Neural cell (in vitro differentiated cells): ENCODE results near the gene SMC3. TPM values are rescaled to one million over a fixed set of nuclear protein-coding genes. Genes with fewer than 3 reads are reported as not detected.

ENCODE experiments used
- H2AFZ ChIP-seq: fragments of 200-600, 300-800 bp; sonication (generic), shearing (Covaris generic); 2 replicates; pipeline ENCODE4 v1.6.0; 2014; ENCODE audit warnings: low read depth, mild to moderate bottlenecking, antibody characterized with exemption, low read length, moderate library complexity
- H3F3A ChIP-seq: fragments of 200-600 bp; shearing (Covaris generic); 2 replicates; pipeline ENCODE4 v1.6.1; 2016; ENCODE audit warnings: mild to moderate bottlenecking, moderate library complexity, mixed read lengths, antibody characterized with exemption, low read length; ENCODE audit not compliant: insufficient read depth, poor library complexity, severe bottlenecking
- H3K27ac ChIP-seq: fragments of 200-600, 300-800 bp; sonication (generic), shearing (Covaris generic); 2 replicates; pipeline ENCODE4 v1.5.1; 2014; ENCODE audit warnings: mild to moderate bottlenecking, low read length, moderate library complexity
- H3K27me3 ChIP-seq: fragments of 300-800, 200-600 bp; sonication (generic), shearing (Covaris generic); 2 replicates; pipeline ENCODE4 v1.6.0; 2014; ENCODE audit warnings: mild to moderate bottlenecking, low read depth, low read length, moderate library complexity; ENCODE audit not compliant: insufficient read depth
- H3K36me3 ChIP-seq: fragments of 300-800, 200-600 bp; sonication (generic), shearing (Covaris generic); 2 replicates; pipeline ENCODE4 v1.5.1; 2014; ENCODE audit warnings: mild to moderate bottlenecking, antibody characterized with exemption, low read length, moderate library complexity; ENCODE audit not compliant: insufficient read depth
- H3K4me2 ChIP-seq: fragments of 300-800, 200-600 bp; sonication (generic), shearing (Covaris generic); 2 replicates; pipeline ENCODE4 v1.6.0; 2014; ENCODE audit warnings: mild to moderate bottlenecking, low read length
- H3K4me3 ChIP-seq: fragments of 300-800, 200-600 bp; sonication (generic), shearing (Covaris generic); 2 replicates; pipeline ENCODE4 v1.5.1; 2014; ENCODE audit warnings: mild to moderate bottlenecking, low read length, moderate library complexity
- H3K79me2 ChIP-seq: fragments of 200-600 bp; shearing (Covaris generic); replicated peaks from 2 replicates; pipeline ENCODE4 v1.6.0; 2014; ENCODE audit warnings: mild to moderate bottlenecking, low read length, moderate library complexity; ENCODE audit not compliant: insufficient read depth
- H3K9ac ChIP-seq: fragments of 300-800, 200-600 bp; sonication (generic), shearing (Covaris generic); 2 replicates; pipeline ENCODE4 v1.6.1; 2016; ENCODE audit warnings: mild to moderate bottlenecking, low read length, mixed read lengths
- H3K9me2 ChIP-seq: fragments of 200-600 bp; shearing (Covaris generic); 2 replicates; pipeline ENCODE4 v1.6.1; 2016; ENCODE audit warnings: mild to moderate bottlenecking, low read length, mixed read lengths; ENCODE audit not compliant: insufficient read depth
- H3K9me3 ChIP-seq: fragments of 200-600, 300-800 bp; sonication (generic), shearing (Covaris generic); 2 replicates; pipeline ENCODE4 v1.6.1; 2016; ENCODE audit warnings: mild to moderate bottlenecking, mixed run types, low read length, moderate library complexity, mixed read lengths
- H4K20me1 ChIP-seq: fragments of 200-600 bp; shearing (Covaris generic); 2 replicates; pipeline ENCODE4 v1.6.1; 2016; ENCODE audit warnings: mild to moderate bottlenecking, mixed run types; ENCODE audit not compliant: insufficient read depth
- CTCF ChIP-seq: fragments of 450-650 bp; IDR thresholded peaks from 2 replicates; pipeline ENCODE4 v1.5.1; 2014; ENCODE audit warnings: antibody characterized with exemption, mild to moderate bottlenecking, moderate library complexity; ENCODE audit not compliant: poor library complexity, severe bottlenecking
- EP300 ChIP-seq: fragments of 450-650 bp; conservative IDR thresholded peaks from 2 replicates; pipeline ENCODE4 v1.6.1; 2014; ENCODE audit warnings: antibody characterized with exemption, mild to moderate bottlenecking, moderate library complexity; ENCODE audit not compliant: poor library complexity, severe bottlenecking
- EZH2 ChIP-seq: fragments of 200-600, 300-800 bp; shearing (Covaris generic), sonication (generic); IDR thresholded peaks from 2 replicates; pipeline ENCODE4 v1.6.1; 2014; ENCODE audit warnings: antibody characterized with exemption, low read length, borderline replicate concordance, mild to moderate bottlenecking; ENCODE audit not compliant: insufficient read depth, poor library complexity, severe bottlenecking
- MXI1 ChIP-seq: fragments of 450-650 bp; conservative IDR thresholded peaks from 2 replicates; pipeline ENCODE4 v1.6.1; 2014; ENCODE audit warnings: antibody characterized with exemption, mild to moderate bottlenecking; ENCODE audit not compliant: poor library complexity, severe bottlenecking
- POLR2AphosphoS5 ChIP-seq: IDR thresholded peaks from 2 replicates; pipeline ENCODE4 v1.6.1; 2012
- RAD21 ChIP-seq: fragments of 450-650 bp; conservative IDR thresholded peaks from 2 replicates; pipeline ENCODE4 v1.6.1; 2014; ENCODE audit warnings: antibody characterized with exemption, mild to moderate bottlenecking, moderate library complexity
- SMC3 ChIP-seq: fragments of 450-650 bp; conservative IDR thresholded peaks from 2 replicates; pipeline ENCODE4 v1.6.1; 2014; ENCODE audit warnings: antibody characterized with exemption, mild to moderate bottlenecking, moderate library complexity; ENCODE audit not compliant: poor library complexity
- TAF1 ChIP-seq: IDR thresholded peaks from 2 replicates; pipeline ENCODE4 v1.6.1; 2012; ENCODE audit warnings: low read depth
- polyA minus RNA-seq: library from RNA; depleted of rRNA, polyadenylated mRNA; stranded (reverse); fragments of >200 nt; gene quantifications from 2 replicates; pipeline ENCODE4 v1.2.3, GENCODE V29; 2014
- polyA plus RNA-seq: library from polyadenylated mRNA; depleted of rRNA; stranded (reverse); fragments of >200 nt; gene quantifications from 2 replicates; pipeline ENCODE4 v1.2.3, GENCODE V29; 2014
- TF ChIP-seq, protein P1 (sequence below): IDR thresholded peaks from 2 replicates; pipeline ENCODE4 v1.6.1; 2012; ENCODE audit warnings: borderline replicate concordance

The SMC3 gene
- polyA plus RNA-seq (60.1 and 67.7 TPM in 2 replicates), polyA minus RNA-seq (99.3 and 120 TPM in 2 replicates)

DNA sequence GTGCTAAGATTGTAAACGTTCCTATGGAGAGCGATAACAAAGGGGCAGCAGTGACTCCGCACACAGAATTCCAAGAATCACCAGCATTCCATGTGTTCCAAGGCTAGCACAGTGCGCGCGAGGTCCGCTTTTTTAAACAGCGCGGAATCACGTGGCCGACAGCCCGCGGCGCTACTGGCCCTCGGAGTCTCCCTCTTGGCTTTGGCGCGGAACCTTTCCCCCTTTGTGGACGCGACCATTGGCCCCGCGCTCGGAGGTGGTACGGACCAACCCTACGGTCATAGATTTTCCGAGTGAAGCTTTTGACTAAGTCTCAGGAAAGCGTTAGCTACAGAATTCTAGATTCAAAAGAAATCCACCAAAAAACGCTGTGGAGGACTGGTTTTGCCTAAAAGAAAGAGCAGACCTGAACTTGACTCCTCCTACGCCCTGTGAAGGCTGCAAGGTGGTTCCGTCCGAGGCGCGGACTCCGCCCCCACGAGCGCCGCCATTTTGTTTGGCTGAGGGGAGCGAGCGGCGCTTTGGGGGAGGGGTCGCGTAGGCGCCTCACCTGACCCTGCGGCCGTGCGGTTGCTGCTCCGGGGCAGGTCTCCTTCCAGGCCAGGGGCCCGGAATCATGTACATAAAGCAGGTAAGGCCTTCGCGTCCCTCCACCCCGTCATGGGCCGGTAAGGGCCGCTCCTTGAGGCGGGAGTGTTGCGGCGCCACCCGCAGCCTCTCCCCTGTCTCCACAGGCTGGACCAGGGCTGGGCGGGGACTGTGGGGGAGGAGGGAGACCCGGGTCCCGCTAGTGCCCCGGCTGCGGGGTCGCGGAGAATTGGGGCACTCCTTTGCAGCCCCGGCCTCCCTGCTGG, at the start of gene SMC3:
SMC3 (plus strand) TSS at position 495 of the 854 bp plus-strand sequence; CDS start at position 617, 122 bp downstream.
- Histone ChIP-seq H4K20me1 (no peaks in the 10 kb centered on the region), H3K27ac (peak within 1 kb of the TSS; percentile 88), H3K4me3 (peak within 1 kb of the TSS; percentile 91), H3K27me3 (no peaks in the 10 kb centered on the region), H3K79me2 (peaks cover 48% of the 10 kb centered on the region), H2AFZ (peak within 1 kb of the TSS; percentile 90), H3K4me2 (peak within 1 kb of the TSS; percentile 95), H3K9me3 (no peaks in the 10 kb centered on the region), H3K9me2 (no peaks in the 10 kb centered on the region), H3K36me3 (no peaks in the 10 kb centered on the region), H3F3A (no peaks in the 10 kb centered on the region), H3K9ac (peak within 1 kb of the TSS; percentile 95)
- peak; percentile 89 for TF ChIP-seq POLR2AphosphoS5
- TF ChIP-seq, protein P1, sequence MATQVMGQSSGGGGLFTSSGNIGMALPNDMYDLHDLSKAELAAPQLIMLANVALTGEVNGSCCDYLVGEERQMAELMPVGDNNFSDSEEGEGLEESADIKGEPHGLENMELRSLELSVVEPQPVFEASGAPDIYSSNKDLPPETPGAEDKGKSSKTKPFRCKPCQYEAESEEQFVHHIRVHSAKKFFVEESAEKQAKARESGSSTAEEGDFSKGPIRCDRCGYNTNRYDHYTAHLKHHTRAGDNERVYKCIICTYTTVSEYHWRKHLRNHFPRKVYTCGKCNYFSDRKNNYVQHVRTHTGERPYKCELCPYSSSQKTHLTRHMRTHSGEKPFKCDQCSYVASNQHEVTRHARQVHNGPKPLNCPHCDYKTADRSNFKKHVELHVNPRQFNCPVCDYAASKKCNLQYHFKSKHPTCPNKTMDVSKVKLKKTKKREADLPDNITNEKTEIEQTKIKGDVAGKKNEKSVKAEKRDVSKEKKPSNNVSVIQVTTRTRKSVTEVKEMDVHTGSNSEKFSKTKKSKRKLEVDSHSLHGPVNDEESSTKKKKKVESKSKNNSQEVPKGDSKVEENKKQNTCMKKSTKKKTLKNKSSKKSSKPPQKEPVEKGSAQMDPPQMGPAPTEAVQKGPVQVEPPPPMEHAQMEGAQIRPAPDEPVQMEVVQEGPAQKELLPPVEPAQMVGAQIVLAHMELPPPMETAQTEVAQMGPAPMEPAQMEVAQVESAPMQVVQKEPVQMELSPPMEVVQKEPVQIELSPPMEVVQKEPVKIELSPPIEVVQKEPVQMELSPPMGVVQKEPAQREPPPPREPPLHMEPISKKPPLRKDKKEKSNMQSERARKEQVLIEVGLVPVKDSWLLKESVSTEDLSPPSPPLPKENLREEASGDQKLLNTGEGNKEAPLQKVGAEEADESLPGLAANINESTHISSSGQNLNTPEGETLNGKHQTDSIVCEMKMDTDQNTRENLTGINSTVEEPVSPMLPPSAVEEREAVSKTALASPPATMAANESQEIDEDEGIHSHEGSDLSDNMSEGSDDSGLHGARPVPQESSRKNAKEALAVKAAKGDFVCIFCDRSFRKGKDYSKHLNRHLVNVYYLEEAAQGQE: peak; percentile 96
- TF ChIP-seq EZH2: no peak
- TF ChIP-seq EP300: peak; percentile 46
- peak; percentile 94 for TF ChIP-seq TAF1
- peak; percentile 29 for TF ChIP-seq CTCF
- TF ChIP-seq SMC3: no peak
- TF ChIP-seq RAD21: peak; percentile 19
- TF ChIP-seq MXI1: peak; percentile 99

DNA sequence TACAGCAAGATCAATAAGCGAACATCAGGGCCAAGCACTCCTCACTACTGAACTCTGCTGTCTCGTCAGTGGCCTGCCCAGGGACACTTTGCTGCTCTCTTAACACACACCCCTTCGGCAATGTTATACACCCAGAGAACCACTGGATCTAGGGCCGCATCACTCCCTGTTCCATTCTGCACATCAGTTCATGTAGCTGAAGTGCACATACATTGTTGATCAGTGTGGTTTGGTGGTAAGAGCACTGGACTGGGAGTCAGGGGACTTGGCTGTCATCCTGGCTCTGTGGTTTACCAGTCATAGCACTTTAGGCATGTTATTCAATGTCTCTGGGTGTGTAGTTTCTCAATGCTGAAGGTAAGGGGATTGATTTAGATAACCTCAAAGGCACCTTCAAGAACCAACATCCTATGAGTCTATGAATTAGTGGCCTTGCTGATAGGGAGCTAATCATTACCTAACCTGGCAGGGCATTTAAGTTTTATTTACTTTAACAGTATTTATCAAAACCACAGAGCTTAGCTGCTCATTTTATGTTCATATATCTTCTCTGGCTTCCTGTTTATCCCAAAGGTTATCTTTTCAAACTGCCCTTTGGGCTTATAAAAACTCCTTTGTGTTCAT, 45.0 kb upstream of the SMC3 start:
- H4K20me1 ChIP-seq: no peaks in the 10 kb centered on the region
- no peaks in the 10 kb centered on the region for H3K79me2 ChIP-seq
- no peaks in the 10 kb centered on the region for H3K9me2 ChIP-seq
- H3K9ac ChIP-seq: no peak overlapping the region
- no peaks in the 10 kb centered on the region for H3K36me3 ChIP-seq
- no peak overlapping the region for H3K4me3 ChIP-seq
- no peak overlapping the region for H3K4me2 ChIP-seq
- no peaks in the 10 kb centered on the region for H3K9me3 ChIP-seq
- H3F3A ChIP-seq: no peaks in the 10 kb centered on the region
- H3K27me3 ChIP-seq: no peaks in the 10 kb centered on the region
- no peak for TF ChIP-seq CTCF
- TF ChIP-seq EP300: no peak
- TF ChIP-seq, protein P1: no peak
- no peak for TF ChIP-seq RAD21
- no peak for TF ChIP-seq POLR2AphosphoS5
- no peak for TF ChIP-seq SMC3
- TF ChIP-seq TAF1: no peak
- no peak for TF ChIP-seq MXI1
- no peak overlapping the region for H2AFZ ChIP-seq
- no peak overlapping the region for H3K27ac ChIP-seq
